ENCODE data around the gene ERC2.

The ERC2 gene

GRCh38 chr3:55631766-55632331 lies 836.4 kb downstream of the ERC2 start:
- no peak for DNase-seq (ENCODE audit: low read depth)
- H3K4me1 ChIP-seq (ENCODE audit: control insufficient read depth, insufficient read depth, low read length): no peaks in the 10 kb centered on the region
- H3K36me3 ChIP-seq (ENCODE audit: control insufficient read depth, insufficient read depth, low read length, severe bottlenecking): no peaks in the 10 kb centered on the region
- H3K9ac ChIP-seq (ENCODE audit: low read length): no peak overlapping the region
- no peak overlapping the region for H3K4me3 ChIP-seq (ENCODE audit: low read length)
- peaks cover 19% of the 10 kb centered on the region for H3K27me3 ChIP-seq (replicated peaks; ENCODE audit: control insufficient read depth, insufficient read depth, low read length)
- no peaks in the 10 kb centered on the region for H3K9me3 ChIP-seq (ENCODE audit: control insufficient read depth, low read length)

- H3K4me3 ChIP-seq (ENCODE audit: low read length): no peak overlapping the region
- H3K9me3 ChIP-seq (ENCODE audit: control insufficient read depth, low read length): no peaks in the 10 kb centered on the region
- peaks cover 19% of the 10 kb centered on the region for H3K27me3 ChIP-seq (replicated peaks; ENCODE audit: control insufficient read depth, insufficient read depth, low read length)
- no peaks in the 10 kb centered on the region for H3K36me3 ChIP-seq (ENCODE audit: control insufficient read depth, insufficient read depth, low read length, severe bottlenecking)
- H3K4me1 ChIP-seq (ENCODE audit: control insufficient read depth, insufficient read depth, low read length): peaks cover 7% of the 10 kb centered on the region
- no peak overlapping the region for H3K9ac ChIP-seq (ENCODE audit: low read length)
- DNase-seq (ENCODE audit: low read depth): no peak
These were observed 837.4 kb downstream of the ERC2 start for GRCh38 chr3:55630921-55631299.

- Histone ChIP-seq H3K9me3 (ENCODE audit: control insufficient read depth, low read length) (no peaks in the 10 kb centered on the region), H3K27me3 (replicated peaks; ENCODE audit: control insufficient read depth, insufficient read depth, low read length) (peaks cover 19% of the 10 kb centered on the region), H3K9ac (ENCODE audit: low read length) (no peak overlapping the region), H3K36me3 (ENCODE audit: control insufficient read depth, insufficient read depth, low read length, severe bottlenecking) (no peaks in the 10 kb centered on the region), H3K4me1 (ENCODE audit: control insufficient read depth, insufficient read depth, low read length) (peaks cover 11% of the 10 kb centered on the region), H3K4me3 (ENCODE audit: low read length) (no peak overlapping the region)
- DNase-seq (ENCODE audit: low read depth): no peak
These were observed 837.9 kb downstream of the ERC2 start for GRCh38 chr3:55630280-55630920.

GRCh38 chr3:55629432-55629831 lies 838.8 kb downstream of the ERC2 start:
- H3K4me3 ChIP-seq (ENCODE audit: low read length): no peak overlapping the region
- peaks cover 11% of the 10 kb centered on the region for H3K4me1 ChIP-seq (ENCODE audit: control insufficient read depth, insufficient read depth, low read length)
- H3K9me3 ChIP-seq (ENCODE audit: control insufficient read depth, low read length): no peaks in the 10 kb centered on the region
- peaks cover 16% of the 10 kb centered on the region for H3K27me3 ChIP-seq (replicated peaks; ENCODE audit: control insufficient read depth, insufficient read depth, low read length)
- H3K9ac ChIP-seq (ENCODE audit: low read length): no peak overlapping the region
- DNase-seq (ENCODE audit: low read depth): no peak
- no peaks in the 10 kb centered on the region for H3K36me3 ChIP-seq (ENCODE audit: control insufficient read depth, insufficient read depth, low read length, severe bottlenecking)

- Histone ChIP-seq H3K4me3 (ENCODE audit: low read length) (no peak overlapping the region), H3K36me3 (ENCODE audit: control insufficient read depth, insufficient read depth, low read length, severe bottlenecking) (no peaks in the 10 kb centered on the region), H3K9me3 (ENCODE audit: control insufficient read depth, low read length) (no peaks in the 10 kb centered on the region), H3K27me3 (replicated peaks; ENCODE audit: control insufficient read depth, insufficient read depth, low read length) (no peaks in the 10 kb centered on the region), H3K9ac (ENCODE audit: low read length) (no peak overlapping the region), H3K4me1 (ENCODE audit: control insufficient read depth, insufficient read depth, low read length) (peaks cover 14% of the 10 kb centered on the region)
- peak; percentile 48 for DNase-seq (ENCODE audit: low read depth)
These were observed 842.0 kb downstream of the ERC2 start for GRCh38 chr3:55626279-55626665.

- DNase-seq (ENCODE audit: low read depth): no peak
- H3K4me3 ChIP-seq (ENCODE audit: low read length): no peak overlapping the region
- H3K9ac ChIP-seq (ENCODE audit: low read length): no peak overlapping the region
- H3K9me3 ChIP-seq (ENCODE audit: control insufficient read depth, low read length): no peaks in the 10 kb centered on the region
- peaks cover 18% of the 10 kb centered on the region for H3K4me1 ChIP-seq (ENCODE audit: control insufficient read depth, insufficient read depth, low read length)
- H3K36me3 ChIP-seq (ENCODE audit: control insufficient read depth, insufficient read depth, low read length, severe bottlenecking): no peaks in the 10 kb centered on the region
- peaks cover 7% of the 10 kb centered on the region for H3K27me3 ChIP-seq (replicated peaks; ENCODE audit: control insufficient read depth, insufficient read depth, low read length)
These were observed 844.0 kb downstream of the ERC2 start for GRCh38 chr3:55624238-55624637.

GRCh38 chr3:55623786-55624185 lies 844.5 kb downstream of the ERC2 start:
- Histone ChIP-seq H3K36me3 (ENCODE audit: control insufficient read depth, insufficient read depth, low read length, severe bottlenecking) (no peaks in the 10 kb centered on the region), H3K4me3 (ENCODE audit: low read length) (no peak overlapping the region), H3K27me3 (replicated peaks; ENCODE audit: control insufficient read depth, insufficient read depth, low read length) (peaks cover 9% of the 10 kb centered on the region), H3K4me1 (ENCODE audit: control insufficient read depth, insufficient read depth, low read length) (peaks cover 19% of the 10 kb centered on the region), H3K9ac (ENCODE audit: low read length) (no peak overlapping the region), H3K9me3 (ENCODE audit: control insufficient read depth, low read length) (no peaks in the 10 kb centered on the region)
- DNase-seq (ENCODE audit: low read depth): no peak

- Histone ChIP-seq H3K27me3 (replicated peaks; ENCODE audit: control insufficient read depth, insufficient read depth, low read length) (peaks cover 9% of the 10 kb centered on the region), H3K4me3 (ENCODE audit: low read length) (no peak overlapping the region), H3K9ac (ENCODE audit: low read length) (no peak overlapping the region), H3K36me3 (ENCODE audit: control insufficient read depth, insufficient read depth, low read length, severe bottlenecking) (no peaks in the 10 kb centered on the region), H3K9me3 (ENCODE audit: control insufficient read depth, low read length) (no peaks in the 10 kb centered on the region), H3K4me1 (ENCODE audit: control insufficient read depth, insufficient read depth, low read length) (peaks cover 19% of the 10 kb centered on the region)
- peak; percentile 80 for DNase-seq (ENCODE audit: low read depth)
These were observed 845.5 kb downstream of the ERC2 start for GRCh38 chr3:55622733-55623132.

- Histone ChIP-seq H3K9me3 (ENCODE audit: control insufficient read depth, low read length) (no peaks in the 10 kb centered on the region), H3K4me3 (ENCODE audit: low read length) (no peak overlapping the region), H3K9ac (ENCODE audit: low read length) (no peak overlapping the region), H3K27me3 (replicated peaks; ENCODE audit: control insufficient read depth, insufficient read depth, low read length) (peaks cover 9% of the 10 kb centered on the region), H3K36me3 (ENCODE audit: control insufficient read depth, insufficient read depth, low read length, severe bottlenecking) (no peaks in the 10 kb centered on the region), H3K4me1 (ENCODE audit: control insufficient read depth, insufficient read depth, low read length) (peaks cover 19% of the 10 kb centered on the region)
- DNase-seq (ENCODE audit: low read depth): peak; percentile 53
These were observed 846.2 kb downstream of the ERC2 start for GRCh38 chr3:55622116-55622515.

GRCh38 chr3:55621648-55622047 lies 846.6 kb downstream of the ERC2 start:
- no peak overlapping the region for H3K4me3 ChIP-seq (ENCODE audit: low read length)
- H3K4me1 ChIP-seq (ENCODE audit: control insufficient read depth, insufficient read depth, low read length): peaks cover 19% of the 10 kb centered on the region
- no peaks in the 10 kb centered on the region for H3K9me3 ChIP-seq (ENCODE audit: control insufficient read depth, low read length)
- no peaks in the 10 kb centered on the region for H3K36me3 ChIP-seq (ENCODE audit: control insufficient read depth, insufficient read depth, low read length, severe bottlenecking)
- DNase-seq (ENCODE audit: low read depth): no peak
- no peak overlapping the region for H3K9ac ChIP-seq (ENCODE audit: low read length)
- H3K27me3 ChIP-seq (replicated peaks; ENCODE audit: control insufficient read depth, insufficient read depth, low read length): peaks cover 9% of the 10 kb centered on the region

- Histone ChIP-seq H3K4me1 (ENCODE audit: control insufficient read depth, insufficient read depth, low read length) (peaks cover 16% of the 10 kb centered on the region), H3K4me3 (ENCODE audit: low read length) (no peak overlapping the region), H3K27me3 (replicated peaks; ENCODE audit: control insufficient read depth, insufficient read depth, low read length) (peaks cover 9% of the 10 kb centered on the region), H3K36me3 (ENCODE audit: control insufficient read depth, insufficient read depth, low read length, severe bottlenecking) (no peaks in the 10 kb centered on the region), H3K9ac (ENCODE audit: low read length) (no peak overlapping the region), H3K9me3 (ENCODE audit: control insufficient read depth, low read length) (no peaks in the 10 kb centered on the region)
- no peak for DNase-seq (ENCODE audit: low read depth)
These were observed 847.2 kb downstream of the ERC2 start for GRCh38 chr3:55621026-55621422.

All from adipocyte (in vitro differentiated cells).